Measurements from ENCODE around the gene SCAF4. TPM values are rescaled to one million over a fixed set of nuclear protein-coding genes. Genes with fewer than 3 reads are reported as not detected.

The SCAF4 gene
- total RNA-seq, 1 donor from 2014 or later = 32.9 TPM

- H3K27me3 ChIP-seq (ENCODE audit: insufficient read depth, low read length) = no peaks in the 10 kb centered on the region
- H3K36me3 ChIP-seq (ENCODE audit: insufficient read depth, low read length) = no peaks in the 10 kb centered on the region
- H3K9me3 ChIP-seq (ENCODE audit: insufficient read depth, low read depth, low read length) = no peaks in the 10 kb centered on the region
- H2AFZ ChIP-seq (ENCODE audit: low read depth, low read length) = no peak overlapping the region
- no peak overlapping the region for H3K4me3 Mint-ChIP-seq (ENCODE audit: unreplicated experiment)
- FAIRE-seq = no peak
- H3K4me2 ChIP-seq (ENCODE audit: low read length) = peak overlapping the region; percentile 44
- H3K4me1 Mint-ChIP-seq (ENCODE audit: low read depth, unreplicated experiment) = peaks cover 46% of the 10 kb centered on the region
- peaks cover 23% of the 10 kb centered on the region for H3K4me1 ChIP-seq (ENCODE audit: insufficient read depth, low read length)
- H3K27ac ChIP-seq (ENCODE audit: low read depth, low read length) = peak overlapping the region; percentile 25
- peaks cover 89% of the 10 kb centered on the region for H4K20me1 ChIP-seq (ENCODE audit: insufficient read depth, low read length)
- peaks cover 100% of the 10 kb centered on the region for H3K79me2 ChIP-seq (ENCODE audit: insufficient read depth, low read length)
- DNase-seq (ENCODE audit: low read depth) = no peak
- no peaks in the 10 kb centered on the region for H3K9me3 Mint-ChIP-seq (ENCODE audit: unreplicated experiment)
- H3K9ac ChIP-seq (ENCODE audit: low read length) = no peak overlapping the region
- no peaks in the 10 kb centered on the region for H3K36me3 Mint-ChIP-seq (ENCODE audit: low read depth, unreplicated experiment)
- H3K27me3 Mint-ChIP-seq (ENCODE audit: low read depth, unreplicated experiment) = no peaks in the 10 kb centered on the region
- H3K27ac Mint-ChIP-seq (ENCODE audit: unreplicated experiment) = no peak overlapping the region
- no peak overlapping the region for H3K4me3 ChIP-seq (ENCODE audit: insufficient read depth, low read depth, low read length)
- TF ChIP-seq CTCF (IDR thresholded peaks at IDR 0.05; ENCODE audit: insufficient read depth, low read depth, low read length) (no peak), EZH2 (IDR thresholded peaks at IDR 0.05; ENCODE audit: insufficient read depth, low read length) (no peak)
Observed at GRCh38 chr21:31711326-31711725, 20.6 kb downstream of the SCAF4 start.

GRCh38 chr21:31710586-31710985, 21.3 kb downstream of the SCAF4 start:
- Histone ChIP-seq H3K27ac (ENCODE audit: low read depth, low read length) (peak overlapping the region; percentile 25), H4K20me1 (ENCODE audit: insufficient read depth, low read length) (peaks cover 89% of the 10 kb centered on the region), H3K9ac (ENCODE audit: low read length) (no peak overlapping the region), H3K4me1 (ENCODE audit: insufficient read depth, low read length) (peaks cover 23% of the 10 kb centered on the region), H3K4me3 (ENCODE audit: insufficient read depth, low read depth, low read length) (no peak overlapping the region), H3K79me2 (ENCODE audit: insufficient read depth, low read length) (peaks cover 100% of the 10 kb centered on the region), H3K9me3 (ENCODE audit: insufficient read depth, low read depth, low read length) (no peaks in the 10 kb centered on the region), H2AFZ (ENCODE audit: low read depth, low read length) (no peak overlapping the region), H3K27me3 (ENCODE audit: insufficient read depth, low read length) (no peaks in the 10 kb centered on the region), H3K4me2 (ENCODE audit: low read length) (peak overlapping the region; percentile 44), H3K36me3 (ENCODE audit: insufficient read depth, low read length) (no peaks in the 10 kb centered on the region)
- no peaks in the 10 kb centered on the region for H3K36me3 Mint-ChIP-seq (ENCODE audit: low read depth, unreplicated experiment)
- no peak overlapping the region for H3K27ac Mint-ChIP-seq (ENCODE audit: unreplicated experiment)
- H3K4me1 Mint-ChIP-seq (ENCODE audit: low read depth, unreplicated experiment) = peaks cover 41% of the 10 kb centered on the region
- no peak for FAIRE-seq
- H3K27me3 Mint-ChIP-seq (ENCODE audit: low read depth, unreplicated experiment) = no peaks in the 10 kb centered on the region
- no peaks in the 10 kb centered on the region for H3K9me3 Mint-ChIP-seq (ENCODE audit: unreplicated experiment)
- TF ChIP-seq EZH2 (IDR thresholded peaks at IDR 0.05; ENCODE audit: insufficient read depth, low read length) (no peak), CTCF (IDR thresholded peaks at IDR 0.05; ENCODE audit: insufficient read depth, low read depth, low read length) (no peak)
- H3K4me3 Mint-ChIP-seq (ENCODE audit: unreplicated experiment) = no peak overlapping the region
- DNase-seq (ENCODE audit: low read depth) = peak; percentile 86

GRCh38 chr21:31708541-31708940, 23.4 kb downstream of the SCAF4 start:
- Histone ChIP-seq H3K9ac (ENCODE audit: low read length) (no peak overlapping the region), H3K27me3 (ENCODE audit: insufficient read depth, low read length) (no peaks in the 10 kb centered on the region), H3K4me2 (ENCODE audit: low read length) (no peak overlapping the region), H3K4me1 (ENCODE audit: insufficient read depth, low read length) (peaks cover 11% of the 10 kb centered on the region), H4K20me1 (ENCODE audit: insufficient read depth, low read length) (peaks cover 73% of the 10 kb centered on the region), H3K79me2 (ENCODE audit: insufficient read depth, low read length) (peaks cover 100% of the 10 kb centered on the region), H3K4me3 (ENCODE audit: insufficient read depth, low read depth, low read length) (no peak overlapping the region), H3K36me3 (ENCODE audit: insufficient read depth, low read length) (no peaks in the 10 kb centered on the region), H2AFZ (ENCODE audit: low read depth, low read length) (no peak overlapping the region), H3K27ac (ENCODE audit: low read depth, low read length) (no peak overlapping the region), H3K9me3 (ENCODE audit: insufficient read depth, low read depth, low read length) (no peaks in the 10 kb centered on the region)
- TF ChIP-seq EZH2 (IDR thresholded peaks at IDR 0.05; ENCODE audit: insufficient read depth, low read length) (no peak), CTCF (IDR thresholded peaks at IDR 0.05; ENCODE audit: insufficient read depth, low read depth, low read length) (no peak)
- Mint-ChIP-seq H3K4me1 (ENCODE audit: low read depth, unreplicated experiment) (peaks cover 21% of the 10 kb centered on the region), H3K4me3 (ENCODE audit: unreplicated experiment) (no peak overlapping the region), H3K27ac (ENCODE audit: unreplicated experiment) (no peak overlapping the region), H3K27me3 (ENCODE audit: low read depth, unreplicated experiment) (no peaks in the 10 kb centered on the region), H3K9me3 (ENCODE audit: unreplicated experiment) (no peaks in the 10 kb centered on the region), H3K36me3 (ENCODE audit: low read depth, unreplicated experiment) (no peaks in the 10 kb centered on the region)
- peak; percentile 31 for DNase-seq (ENCODE audit: low read depth)
- FAIRE-seq = no peak
